HG02981 (cell line): Measurements from ENCODE around the gene CFAP100.

Experiments
- ATAC-seq: cut with Tn5 transposase; IDR thresholded peaks from one replicate; pipeline ENCODE4 v1.9.1; 2021; ENCODE audit warnings: mild to moderate bottlenecking, moderate library complexity; ENCODE audit not compliant: unreplicated experiment

CFAP100 gene

GRCh38 chr3:126439346-126439967, 44.7 kb downstream of the CFAP100 start:
- no peak for ATAC-seq

- ATAC-seq: no peak
Measured at GRCh38 chr3:126439968-126440708, 45.4 kb downstream of the CFAP100 start.

- ATAC-seq: no peak
Measured at GRCh38 chr3:126440709-126440995, 45.9 kb downstream of the CFAP100 start.

- no peak for ATAC-seq
Measured at GRCh38 chr3:126441256-126441880, 46.7 kb downstream of the CFAP100 start.

DNA sequence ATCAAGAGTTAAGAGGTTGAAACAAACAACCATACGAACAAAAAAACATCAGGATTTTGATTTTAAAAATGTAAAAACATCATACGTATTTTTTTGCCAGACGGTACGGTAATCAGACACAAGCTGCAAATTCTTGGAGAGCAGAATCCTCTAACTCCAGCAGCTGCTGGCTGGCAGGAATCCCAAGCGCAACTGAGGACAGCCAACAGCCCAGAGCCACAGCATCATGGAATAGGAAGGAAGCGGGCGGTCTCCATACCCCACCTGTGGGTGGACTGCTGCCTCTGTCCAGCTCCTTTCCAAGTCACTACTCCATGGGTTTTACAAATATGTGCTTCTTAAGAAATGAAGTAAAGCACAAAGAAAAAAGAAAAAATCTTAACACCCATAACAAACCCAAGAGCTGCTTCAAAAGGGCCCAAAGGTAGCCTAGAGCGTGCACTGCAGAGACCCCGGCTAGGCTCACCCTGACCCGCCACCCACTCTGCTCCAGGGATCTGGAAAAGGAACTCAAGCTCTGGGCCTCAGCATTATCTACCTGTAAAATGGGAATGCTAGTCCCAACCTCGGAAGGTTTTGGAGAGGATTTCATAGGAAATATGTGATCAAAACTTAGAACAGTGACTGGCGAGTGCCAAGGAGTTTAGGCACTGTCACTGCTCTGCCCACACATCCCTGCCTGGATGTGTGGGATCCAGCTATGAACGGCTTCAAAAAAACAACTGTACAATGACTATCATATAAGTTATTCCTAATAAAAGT, 47.6 kb downstream of the CFAP100 start:
- ATAC-seq: no peak

- ATAC-seq: no peak
Measured at GRCh38 chr3:126442856-126443242, 48.1 kb downstream of the CFAP100 start.

GRCh38 chr3:126445506-126445905, 50.8 kb downstream of the CFAP100 start:
- no peak for ATAC-seq

DNA sequence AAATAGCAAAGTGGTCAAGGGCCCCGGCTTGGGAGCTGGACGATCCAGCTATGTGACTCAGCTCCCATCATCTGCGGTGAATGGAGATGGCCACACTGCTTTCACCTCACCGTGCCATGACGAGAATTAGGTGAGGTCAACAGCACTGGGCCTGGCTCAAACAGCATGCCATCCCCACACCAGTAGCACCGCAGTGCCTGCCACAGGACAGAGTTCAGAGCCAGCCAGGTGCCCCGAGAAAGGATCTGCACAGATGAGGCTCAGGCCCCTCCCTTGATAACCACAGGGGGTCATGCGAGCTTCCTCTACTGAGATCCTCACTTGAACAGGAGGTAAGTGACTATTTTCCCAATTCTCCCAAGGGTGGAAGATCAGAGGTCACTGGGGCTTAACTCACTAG, 51.6 kb downstream of the CFAP100 start:
- no peak for ATAC-seq

GRCh38 chr3:126446791-126447190, 52.1 kb downstream of the CFAP100 start:
- no peak for ATAC-seq

- ATAC-seq: no peak
Measured at GRCh38 chr3:126447456-126448106, 52.9 kb downstream of the CFAP100 start.

DNA sequence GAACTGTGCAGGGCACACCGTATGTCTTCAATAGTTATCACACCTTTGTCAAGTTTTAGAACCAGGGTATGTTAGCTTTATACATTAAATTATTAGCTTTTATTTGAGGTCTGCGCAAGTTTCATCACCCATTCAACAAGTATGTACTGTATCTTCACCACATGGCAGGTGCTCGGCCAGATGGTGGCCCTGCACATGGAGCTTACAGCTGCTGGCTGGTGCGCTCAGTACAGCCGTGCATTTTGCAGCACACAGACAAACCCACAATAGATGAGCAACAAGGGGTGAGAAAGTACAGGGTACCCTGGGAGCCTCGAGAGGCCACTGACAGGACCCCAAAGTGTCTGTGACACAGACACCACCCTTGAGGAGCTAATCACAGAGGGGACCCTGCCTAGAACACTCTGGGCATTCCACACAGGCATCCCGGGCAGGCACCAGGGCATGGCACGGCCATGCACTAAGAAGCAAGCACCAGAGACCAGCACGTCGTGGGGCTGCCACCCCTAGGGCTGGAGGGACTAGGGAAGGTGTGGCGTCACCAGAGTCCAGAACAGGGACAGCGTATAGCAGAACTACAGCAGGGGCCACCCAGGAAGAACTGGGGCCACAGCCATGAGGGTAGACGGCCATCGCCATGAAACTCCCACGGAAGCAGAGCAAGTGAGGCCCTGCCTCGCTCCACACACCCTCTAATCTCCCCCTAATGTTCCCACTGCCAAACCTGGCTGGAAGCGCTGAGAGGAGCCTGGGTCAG, 53.6 kb downstream of the CFAP100 start:
- no peak for ATAC-seq

- ATAC-seq: no peak
Measured at GRCh38 chr3:126448893-126449180, 54.1 kb downstream of the CFAP100 start.

GRCh38 chr3:126449621-126450051, 54.9 kb downstream of the CFAP100 start:
- no peak for ATAC-seq

- no peak for ATAC-seq
Measured at GRCh38 chr3:126450219-126450618, 55.5 kb downstream of the CFAP100 start.

GRCh38 chr3:126450744-126451143, 56.0 kb downstream of the CFAP100 start:
- ATAC-seq: no peak

- no peak for ATAC-seq
Measured at GRCh38 chr3:126451511-126451910, 56.8 kb downstream of the CFAP100 start.

DNA sequence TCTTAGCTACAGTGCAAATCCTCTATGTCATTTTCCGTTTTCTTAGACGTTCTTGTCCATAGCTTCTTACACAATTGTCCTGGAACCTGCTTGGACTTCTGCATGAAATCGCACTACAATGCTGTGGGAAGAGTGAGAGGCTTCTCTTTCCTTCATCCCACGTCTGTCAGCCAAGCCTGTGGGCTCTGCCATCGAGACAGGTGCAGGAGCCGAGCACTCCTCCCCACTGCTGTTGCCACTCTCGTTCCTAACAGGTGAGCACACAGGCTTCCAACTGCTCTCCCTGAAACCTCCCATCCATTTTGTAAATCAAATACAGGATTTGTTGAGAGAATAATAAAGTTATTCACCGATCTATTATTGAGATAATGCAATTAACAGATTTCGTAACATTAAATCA, 57.5 kb downstream of the CFAP100 start:
- no peak for ATAC-seq

- no peak for ATAC-seq
Measured at GRCh38 chr3:126454025-126454424, 59.3 kb downstream of the CFAP100 start.

GRCh38 chr3:126454437-126455198, 59.9 kb downstream of the CFAP100 start:
- no peak for ATAC-seq

- no peak for ATAC-seq
Measured at GRCh38 chr3:126456211-126456610, 61.5 kb downstream of the CFAP100 start.
